GM12865 (cell line): ENCODE data around the gene FOSB.

Experiments
- DNase-seq: peaks from one replicate; pipeline ENCODE4 v3.0.0; 2010; ENCODE audit warnings: low read depth
- H3K4me3 ChIP-seq: 2 replicates; pipeline ENCODE4 v1.5.1; 2011; ENCODE audit warnings: mild to moderate bottlenecking, low read depth, low read length, control low read depth
- TF ChIP-seq, protein P1 (sequence below): IDR thresholded peaks from 2 replicates; pipeline ENCODE4 v1.5.1; 2011; ENCODE audit warnings: low read length, control low read depth, low read depth, inconsistent platforms; ENCODE audit not compliant: insufficient read depth; ENCODE audit errors: missing control alignments

Gene FOSB

DNA sequence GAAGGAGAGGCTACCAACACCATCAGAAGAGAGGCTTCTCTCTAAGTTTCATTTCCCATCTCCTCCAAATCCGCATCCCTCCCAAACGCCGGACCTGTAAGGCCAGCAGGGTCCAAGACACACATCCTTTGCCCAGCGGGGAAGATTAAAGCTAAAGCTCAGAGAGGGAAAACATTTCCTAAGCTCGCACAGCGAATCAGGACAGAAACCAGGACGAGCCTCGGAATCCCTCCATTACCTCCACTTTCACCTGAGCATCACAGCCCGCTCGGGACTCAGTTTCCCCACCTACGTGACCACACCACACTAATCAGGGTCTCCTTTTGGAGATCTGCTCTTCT is 711 bp upstream of the FOSB start:
- no peak for DNase-seq
- TF ChIP-seq, protein P1, sequence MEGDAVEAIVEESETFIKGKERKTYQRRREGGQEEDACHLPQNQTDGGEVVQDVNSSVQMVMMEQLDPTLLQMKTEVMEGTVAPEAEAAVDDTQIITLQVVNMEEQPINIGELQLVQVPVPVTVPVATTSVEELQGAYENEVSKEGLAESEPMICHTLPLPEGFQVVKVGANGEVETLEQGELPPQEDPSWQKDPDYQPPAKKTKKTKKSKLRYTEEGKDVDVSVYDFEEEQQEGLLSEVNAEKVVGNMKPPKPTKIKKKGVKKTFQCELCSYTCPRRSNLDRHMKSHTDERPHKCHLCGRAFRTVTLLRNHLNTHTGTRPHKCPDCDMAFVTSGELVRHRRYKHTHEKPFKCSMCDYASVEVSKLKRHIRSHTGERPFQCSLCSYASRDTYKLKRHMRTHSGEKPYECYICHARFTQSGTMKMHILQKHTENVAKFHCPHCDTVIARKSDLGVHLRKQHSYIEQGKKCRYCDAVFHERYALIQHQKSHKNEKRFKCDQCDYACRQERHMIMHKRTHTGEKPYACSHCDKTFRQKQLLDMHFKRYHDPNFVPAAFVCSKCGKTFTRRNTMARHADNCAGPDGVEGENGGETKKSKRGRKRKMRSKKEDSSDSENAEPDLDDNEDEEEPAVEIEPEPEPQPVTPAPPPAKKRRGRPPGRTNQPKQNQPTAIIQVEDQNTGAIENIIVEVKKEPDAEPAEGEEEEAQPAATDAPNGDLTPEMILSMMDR = no peak
- peak overlapping the region; percentile 84 for H3K4me3 ChIP-seq

DNA sequence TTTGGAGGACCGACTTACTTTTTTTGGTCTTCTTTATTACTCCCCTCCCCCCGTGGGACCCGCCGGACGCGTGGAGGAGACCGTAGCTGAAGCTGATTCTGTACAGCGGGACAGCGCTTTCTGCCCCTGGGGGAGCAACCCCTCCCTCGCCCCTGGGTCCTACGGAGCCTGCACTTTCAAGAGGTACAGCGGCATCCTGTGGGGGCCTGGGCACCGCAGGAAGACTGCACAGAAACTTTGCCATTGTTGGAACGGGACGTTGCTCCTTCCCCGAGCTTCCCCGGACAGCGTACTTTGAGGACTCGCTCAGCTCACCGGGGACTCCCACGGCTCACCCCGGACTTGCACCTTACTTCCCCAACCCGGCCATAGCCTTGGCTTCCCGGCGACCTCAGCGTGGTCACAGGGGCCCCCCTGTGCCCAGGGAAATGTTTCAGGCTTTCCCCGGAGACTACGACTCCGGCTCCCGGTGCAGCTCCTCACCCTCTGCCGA is 409 bp downstream of the FOSB start:
- peak overlapping the region; percentile 84 for H3K4me3 ChIP-seq
- peak; percentile 31 for DNase-seq
- TF ChIP-seq, protein P1 = no peak

DNA sequence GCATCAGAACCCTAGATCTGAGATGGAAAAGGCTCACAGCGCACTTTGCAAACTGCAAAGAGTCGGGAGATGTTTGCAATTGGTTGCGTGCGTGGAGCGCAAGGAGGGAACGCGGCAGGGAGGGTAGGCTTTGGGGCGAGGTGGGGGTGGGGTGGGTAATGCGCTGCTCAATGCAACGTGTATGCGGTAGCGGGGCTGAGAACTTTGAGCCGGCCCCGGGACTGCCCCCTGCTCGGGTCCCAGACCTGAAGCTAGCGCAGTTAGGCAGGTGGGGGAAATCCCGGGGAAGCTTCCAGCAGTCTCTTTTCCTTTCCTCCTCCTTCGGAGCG is 971 bp downstream of the FOSB start:
- TF ChIP-seq, protein P1 = no peak
- no peak for DNase-seq
- H3K4me3 ChIP-seq = peak overlapping the region; percentile 84

DNA sequence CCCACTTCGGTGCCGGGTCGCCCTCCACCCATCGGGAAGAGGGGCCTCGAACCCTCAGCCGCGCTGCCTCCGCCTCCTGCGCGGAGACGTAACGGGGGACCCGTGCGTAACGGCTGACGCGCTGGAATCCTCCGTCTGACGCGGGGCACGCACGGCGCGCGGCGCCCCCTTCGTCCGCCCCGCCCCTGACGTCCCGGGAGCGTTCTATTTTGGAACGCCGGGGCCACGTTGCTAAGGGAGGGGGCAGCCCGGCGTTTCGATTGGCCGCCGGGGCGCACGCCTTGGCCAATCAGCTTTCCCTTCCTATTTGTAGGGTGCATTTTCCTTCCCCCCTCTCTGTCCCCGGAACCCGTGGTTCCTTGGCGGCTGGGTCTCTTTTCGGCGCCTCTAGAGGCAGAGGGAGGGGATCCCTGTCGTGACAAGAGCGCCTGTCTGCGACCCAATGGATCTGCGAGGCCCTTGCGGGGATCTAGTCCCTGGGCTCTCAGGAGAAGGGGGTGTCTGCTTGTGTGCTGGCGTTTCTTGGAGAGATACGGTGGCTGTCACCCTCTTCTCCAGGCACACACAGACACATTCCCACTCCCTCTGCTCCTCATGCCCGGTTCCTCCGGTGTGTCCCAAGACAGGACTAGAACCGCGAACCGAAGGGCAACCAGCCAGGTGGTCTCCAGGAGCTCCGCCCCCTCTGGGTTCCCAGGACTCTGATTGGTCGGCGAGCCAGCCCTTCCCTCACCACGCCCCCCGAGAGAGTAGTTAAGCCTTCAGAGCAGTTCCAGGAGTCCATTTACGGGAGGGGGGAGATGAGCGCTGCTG is 1.5 kb downstream of the FOSB start:
- H3K4me3 ChIP-seq = peak overlapping the region; percentile 84
- DNase-seq = peak; percentile 98
- TF ChIP-seq, protein P1 = no peak

DNA sequence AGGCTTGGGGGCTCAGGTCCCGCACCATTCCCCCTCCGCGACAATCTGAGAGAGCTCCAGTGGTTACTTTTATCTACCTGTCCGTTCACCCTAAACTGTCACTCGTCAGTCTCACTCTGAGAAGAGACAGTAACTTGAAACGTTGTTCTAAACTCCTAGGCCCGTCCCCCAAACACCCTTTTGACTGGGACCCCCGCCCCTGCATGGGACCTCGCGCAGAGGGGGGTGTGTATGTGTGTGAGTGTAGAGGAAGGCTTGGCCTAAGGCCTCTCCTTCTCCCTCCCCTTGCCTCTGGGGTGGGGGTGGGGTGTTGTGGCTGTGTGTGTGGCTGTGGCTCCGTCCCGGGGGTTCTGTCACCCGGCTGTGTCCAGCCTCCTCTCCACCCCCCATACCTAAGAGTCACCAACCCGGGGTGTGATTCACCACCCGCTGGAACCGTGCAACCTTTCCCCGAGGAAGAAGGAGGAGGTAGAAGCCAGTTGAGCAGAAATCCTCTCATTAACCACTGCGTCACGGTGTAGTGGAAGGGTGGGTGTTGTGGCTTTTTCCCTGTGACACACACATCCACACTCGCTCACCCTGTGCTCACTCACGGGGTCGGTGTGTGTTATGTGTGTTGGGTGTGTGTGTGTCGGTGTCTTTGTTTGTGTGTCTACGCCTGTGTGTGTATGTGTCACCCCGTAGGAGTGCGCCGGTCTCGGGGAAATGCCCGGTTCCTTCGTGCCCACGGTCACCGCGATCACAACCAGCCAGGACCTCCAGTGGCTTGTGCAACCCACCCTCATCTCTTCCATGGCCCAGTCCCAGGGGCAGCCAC is 2.4 kb downstream of the FOSB start:
- TF ChIP-seq, protein P1 = no peak
- H3K4me3 ChIP-seq = peak overlapping the region; percentile 81
- no peak for DNase-seq

DNA sequence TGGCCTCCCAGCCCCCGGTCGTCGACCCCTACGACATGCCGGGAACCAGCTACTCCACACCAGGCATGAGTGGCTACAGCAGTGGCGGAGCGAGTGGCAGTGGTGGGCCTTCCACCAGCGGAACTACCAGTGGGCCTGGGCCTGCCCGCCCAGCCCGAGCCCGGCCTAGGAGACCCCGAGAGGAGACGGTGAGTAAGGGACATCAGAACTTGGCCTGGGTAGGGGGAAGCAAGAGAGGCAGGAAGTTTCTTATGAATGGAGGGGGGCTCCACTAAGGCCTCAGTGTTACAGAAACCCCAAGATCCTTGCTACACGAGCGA is 2.9 kb downstream of the FOSB start:
- no peak overlapping the region for H3K4me3 ChIP-seq
- DNase-seq = no peak
- TF ChIP-seq, protein P1 = no peak
